WERI-Rb-1 (cell line): Measurements from ENCODE around the gene CTU2.
A peak's percentile ranks its signal among the peaks of the same experiment; 100 is the strongest.

Experiments
- DNase-seq: peaks from one replicate; pipeline ENCODE4 v3.0.0-alpha.2; 2020
- H3K27ac ChIP-seq: fragments of 250-450 bp; sonication (Bioruptor Pico); 2 replicates; pipeline ENCODE4 v1.5.1; 2020; ENCODE audit warnings: mild to moderate bottlenecking, moderate library complexity
- H3K27me3 ChIP-seq: fragments of 250-450 bp; sonication (Bioruptor Pico); 2 replicates; pipeline ENCODE4 v1.5.1; 2021; ENCODE audit warnings: mild to moderate bottlenecking, low read depth, moderate library complexity; ENCODE audit not compliant: insufficient read depth, severe bottlenecking
- H3K36me3 ChIP-seq: fragments of 250-450 bp; sonication (Bioruptor Pico); 2 replicates; pipeline ENCODE4 v1.5.1; 2020; ENCODE audit warnings: mild to moderate bottlenecking, moderate library complexity
- H3K4me3 ChIP-seq: 2 replicates; pipeline ENCODE4 v1.5.1; 2011; ENCODE audit warnings: low read depth, mild to moderate bottlenecking, control low read depth, low read length
- H3K9me3 ChIP-seq: fragments of 250-450 bp; sonication (Bioruptor Pico); 2 replicates; pipeline ENCODE4 v1.5.1; 2021; ENCODE audit warnings: mild to moderate bottlenecking, moderate library complexity; ENCODE audit not compliant: severe bottlenecking
- CTCF ChIP-seq: IDR thresholded peaks from 2 replicates; pipeline ENCODE4 v1.5.1; 2011; ENCODE audit warnings: low read depth, mild to moderate bottlenecking, control low read depth, inconsistent platforms, low read length

Gene CTU2

GRCh38 chr16:88705076-88705684 is 1.1 kb upstream of the CTU2 start:
- Histone ChIP-seq H3K9me3 (no peaks in the 10 kb centered on the region), H3K4me3 (peak overlapping the region; percentile 48), H3K27ac (no peak overlapping the region), H3K36me3 (no peaks in the 10 kb centered on the region), H3K27me3 (no peaks in the 10 kb centered on the region)
- no peak for DNase-seq
- TF ChIP-seq CTCF: no peak

GRCh38 chr16:88705801-88706228 is 488 bp upstream of the CTU2 start:
- Histone ChIP-seq H3K4me3 (peak overlapping the region; percentile 48), H3K27ac (0 out of 2 replicates have a peak overlapping the region, but pooled peaks have one; percentile 52), H3K27me3 (no peaks in the 10 kb centered on the region), H3K9me3 (no peaks in the 10 kb centered on the region), H3K36me3 (no peaks in the 10 kb centered on the region)
- no peak for DNase-seq
- no peak for TF ChIP-seq CTCF

- H3K36me3 ChIP-seq: no peaks in the 10 kb centered on the region
- H3K4me3 ChIP-seq: peak overlapping the region; percentile 62
- no peak for TF ChIP-seq CTCF
- H3K9me3 ChIP-seq: no peaks in the 10 kb centered on the region
- no peaks in the 10 kb centered on the region for H3K27me3 ChIP-seq
- peak; percentile 24 for DNase-seq
- no peak overlapping the region for H3K27ac ChIP-seq
These were observed 893 bp downstream of the CTU2 start for GRCh38 chr16:88706965-88707826.

GRCh38 chr16:88710556-88710955 is 4.3 kb downstream of the CTU2 start:
- Histone ChIP-seq H3K4me3 (no peak overlapping the region), H3K27me3 (no peaks in the 10 kb centered on the region), H3K9me3 (no peaks in the 10 kb centered on the region), H3K36me3 (no peaks in the 10 kb centered on the region), H3K27ac (no peak overlapping the region)
- DNase-seq: no peak
- TF ChIP-seq CTCF: no peak

GRCh38 chr16:88711750-88712340 is 5.5 kb downstream of the CTU2 start:
- Histone ChIP-seq H3K9me3 (no peaks in the 10 kb centered on the region), H3K27me3 (no peaks in the 10 kb centered on the region), H3K27ac (no peak overlapping the region), H3K4me3 (no peak overlapping the region), H3K36me3 (no peaks in the 10 kb centered on the region; the same call in 1 of the 2 replicates)
- TF ChIP-seq CTCF: no peak
- no peak for DNase-seq
